ENCODE results near the gene DUOXA2. TPM values are rescaled to one million over a fixed set of nuclear protein-coding genes. Genes with fewer than 3 reads are reported as not detected.

DUOXA2 gene
- total and polyA plus RNA-seq, 7 donors: 0.11 TPM; not detected in 6

- H3K27ac ChIP-seq: no peak overlapping the region
- H3K27me3 ChIP-seq (ENCODE audit: insufficient read depth in 3 of 3, low read length in 2 of 3): peaks cover 0 to 50% (median 9%) of the 10 kb centered on the region in 3 donors
- peaks cover 12% of the 10 kb centered on the region for H3K4me1 ChIP-seq
- DNase-seq: no peak
- TF ChIP-seq CTCF (IDR thresholded peaks at IDR 0.05): no peak
- no peak for ATAC-seq
- intact Hi-C loops (cut with DNase I): no loop called here
- no peaks in the 10 kb centered on the region for H3K9me3 ChIP-seq
- 90 to 95% (median 93%) methylated on average over 3 of the region's 3 CpGs for WGBS, 3 donors
- H3K4me3 ChIP-seq: no peak overlapping the region
- H3K36me3 ChIP-seq (ENCODE audit: insufficient read depth in 1 of 2, low read depth in 1 of 2): no peaks in the 10 kb centered on the region
Measured at GRCh38 chr15:45121020-45121419, 6.9 kb downstream of the DUOXA2 start.

GRCh38 chr15:45121706-45122417 is 7.7 kb downstream of the DUOXA2 start:
- Histone ChIP-seq H3K36me3 (ENCODE audit: insufficient read depth in 1 of 2, low read depth in 1 of 2) (no peaks in the 10 kb centered on the region), H3K9me3 (no peaks in the 10 kb centered on the region), H3K27ac (no peak overlapping the region), H3K4me3 (no peak overlapping the region), H3K4me1 (peaks cover 9% of the 10 kb centered on the region), H3K27me3 (ENCODE audit: insufficient read depth in 3 of 3, low read length in 2 of 3) (peaks cover 0 to 41% (median 3%) of the 10 kb centered on the region in 3 donors)
- no peak for ATAC-seq
- no peak for DNase-seq
- TF ChIP-seq CTCF (IDR thresholded peaks at IDR 0.05): no peak
- intact Hi-C loops (cut with DNase I): no loop called here
- 59 to 63% (median 61%) methylated on average over 9 of the region's 9 CpGs for WGBS, 3 donors

DNA sequence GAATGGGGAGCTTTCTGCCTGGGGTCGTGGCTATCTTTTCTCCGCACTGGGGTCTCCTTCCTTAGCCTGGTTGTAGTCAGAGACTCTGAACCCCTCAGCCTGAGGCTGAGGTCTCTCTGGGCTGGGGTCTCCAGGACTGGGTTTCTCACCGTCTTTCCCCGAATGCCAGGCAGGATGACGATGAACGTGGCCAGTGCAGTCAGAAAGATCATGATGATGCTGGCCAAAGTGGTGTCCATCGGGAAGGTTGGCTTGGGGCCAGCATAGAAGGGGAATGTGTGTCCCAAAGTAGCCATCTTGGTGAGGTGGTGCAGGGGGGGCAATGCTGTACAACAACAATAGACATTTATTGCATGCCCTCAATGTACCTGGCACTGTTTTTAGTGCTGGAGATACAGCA is 8.6 kb downstream of the DUOXA2 start:
- ATAC-seq: no peak
- Histone ChIP-seq H3K4me3 (no peak overlapping the region), H3K9me3 (no peaks in the 10 kb centered on the region), H3K4me1 (peaks cover 2% of the 10 kb centered on the region), H3K36me3 (ENCODE audit: insufficient read depth in 1 of 2, low read depth in 1 of 2) (no peaks in the 10 kb centered on the region), H3K27me3 (ENCODE audit: insufficient read depth in 3 of 3, low read length in 2 of 3) (peaks cover 0 to 38% (median 3%) of the 10 kb centered on the region in 3 donors), H3K27ac (no peak overlapping the region)
- intact Hi-C loops (cut with DNase I): no loop called here
- TF ChIP-seq CTCF (IDR thresholded peaks at IDR 0.05): no peak
- 75 to 78% (median 76%) methylated on average over 7 of the region's 7 CpGs for WGBS, 3 donors
- DNase-seq: no peak

GRCh38 chr15:45123397-45123796 is 9.3 kb downstream of the DUOXA2 start:
- no peak for ATAC-seq
- DNase-seq: no peak

More at GRCh38 chr15:45123397-45123796, 9.3 kb downstream of the DUOXA2 start:
- H3K27ac ChIP-seq: no peak overlapping the region
- no peak for TF ChIP-seq CTCF (IDR thresholded peaks at IDR 0.05)
- H3K4me3 ChIP-seq: no peak overlapping the region
- intact Hi-C loops (cut with DNase I): no loop called here
- H3K36me3 ChIP-seq (ENCODE audit: insufficient read depth in 1 of 2, low read depth in 1 of 2): no peaks in the 10 kb centered on the region
- no peaks in the 10 kb centered on the region for H3K9me3 ChIP-seq
- H3K4me1 ChIP-seq: no peaks in the 10 kb centered on the region
- H3K27me3 ChIP-seq (ENCODE audit: insufficient read depth in 3 of 3, low read length in 2 of 3): peaks cover 0 to 38% (median 3%) of the 10 kb centered on the region in 3 donors

All from psoas muscle (tissue), 8 donors.